Measurements from ENCODE around the gene CSPG5. TPM values are rescaled to one million over a fixed set of nuclear protein-coding genes. Genes with fewer than 3 reads are reported as not detected.

Gene CSPG5
- polyA plus RNA-seq, 1 donor (not counting 4 experiments of a cell fraction or from before 2014, with no cell fraction given): 0.14 TPM

GRCh38 chr3:47603332-47603731, 24.7 kb upstream of the CSPG5 start:
- no peaks in the 10 kb centered on the region for H4K20me1 ChIP-seq (ENCODE audit: control insufficient read depth, extremely low read depth, insufficient read depth, low read length)
- no peak overlapping the region for H2AFZ ChIP-seq (ENCODE audit: control insufficient read depth, low read length)
- H3K4me2 ChIP-seq (ENCODE audit: control insufficient read depth, extremely low read depth, insufficient read depth, low read depth, low read length): no peak overlapping the region
- no peaks in the 10 kb centered on the region for H3K4me1 ChIP-seq (ENCODE audit: control insufficient read depth, extremely low read depth, insufficient read depth, low read length)
- FAIRE-seq: no peak
- dilution Hi-C loops (cut with MboI; ENCODE audit: extremely low pct_ligation_motif_present, low sequenced_read_pairs): no loop called here
- TF ChIP-seq EZH2 (IDR thresholded peaks at IDR 0.05; ENCODE audit: low read length): no peak
- TF ChIP-seq CTCF (optimal IDR thresholded peaks at IDR 0.05 in 1 of 3, IDR thresholded peaks at IDR 0.05 in 1 of 3, conservative IDR thresholded peaks at IDR 0.05 in 1 of 3; ENCODE audit: extremely low read depth in 1 of 3, insufficient read depth in 2 of 3, low read length in 3 of 3): no peak
- no peaks in the 10 kb centered on the region for H3K79me2 ChIP-seq (ENCODE audit: control insufficient read depth, insufficient read depth, low read length)
- no peak overlapping the region for H3K4me3 ChIP-seq (ENCODE audit: control insufficient read depth in 2 of 3, extremely low read depth in 1 of 3, insufficient read depth in 2 of 3, low read depth in 1 of 3, low read length in 3 of 3)
- H3K9me1 ChIP-seq (ENCODE audit: control insufficient read depth, extremely low read depth, insufficient read depth, low read length): no peaks in the 10 kb centered on the region
- H3K9ac ChIP-seq (ENCODE audit: control insufficient read depth, extremely low read depth, insufficient read depth, low read length): no peak overlapping the region
- H3K27me3 ChIP-seq (ENCODE audit: control insufficient read depth, extremely low read depth, insufficient read depth, low read length): no peaks in the 10 kb centered on the region
- no peak for DNase-seq (ENCODE audit: low read depth, low spot score)
- no peak overlapping the region for H3K27ac ChIP-seq (ENCODE audit: control insufficient read depth, insufficient read depth, low read length)
- H3K9me3 ChIP-seq (ENCODE audit: control insufficient read depth, low read depth, low read length): no peaks in the 10 kb centered on the region
- peaks cover 8 to 20% of the 10 kb centered on the region in 2 experiments for H3K36me3 ChIP-seq (ENCODE audit: control insufficient read depth in 2 of 2, extremely low read depth in 1 of 2, insufficient read depth in 2 of 2, low read length in 2 of 2)

GRCh38 chr3:47601281-47601680, 22.6 kb upstream of the CSPG5 start:
- Histone ChIP-seq H3K36me3 (ENCODE audit: control insufficient read depth in 2 of 2, extremely low read depth in 1 of 2, insufficient read depth in 2 of 2, low read length in 2 of 2) (peaks cover 6 to 20% of the 10 kb centered on the region in 2 experiments), H4K20me1 (ENCODE audit: control insufficient read depth, extremely low read depth, insufficient read depth, low read length) (no peaks in the 10 kb centered on the region), H3K9ac (ENCODE audit: control insufficient read depth, extremely low read depth, insufficient read depth, low read length) (no peak overlapping the region), H3K4me2 (ENCODE audit: control insufficient read depth, extremely low read depth, insufficient read depth, low read depth, low read length) (no peak overlapping the region), H3K9me3 (ENCODE audit: control insufficient read depth, low read depth, low read length) (no peaks in the 10 kb centered on the region), H3K4me1 (ENCODE audit: control insufficient read depth, extremely low read depth, insufficient read depth, low read length) (no peaks in the 10 kb centered on the region), H3K9me1 (ENCODE audit: control insufficient read depth, extremely low read depth, insufficient read depth, low read length) (no peaks in the 10 kb centered on the region), H3K79me2 (ENCODE audit: control insufficient read depth, insufficient read depth, low read length) (no peaks in the 10 kb centered on the region), H2AFZ (ENCODE audit: control insufficient read depth, low read length) (no peak overlapping the region), H3K27me3 (ENCODE audit: control insufficient read depth, extremely low read depth, insufficient read depth, low read length) (no peaks in the 10 kb centered on the region), H3K4me3 (ENCODE audit: control insufficient read depth in 2 of 3, extremely low read depth in 1 of 3, insufficient read depth in 2 of 3, low read depth in 1 of 3, low read length in 3 of 3) (no peak overlapping the region), H3K27ac (ENCODE audit: control insufficient read depth, insufficient read depth, low read length) (no peak overlapping the region)
- DNase-seq (ENCODE audit: low read depth, low spot score) (no peak), FAIRE-seq (no peak)
- dilution Hi-C loops (cut with MboI; ENCODE audit: extremely low pct_ligation_motif_present, low sequenced_read_pairs): no loop called here
- no peak for TF ChIP-seq EZH2 (IDR thresholded peaks at IDR 0.05; ENCODE audit: low read length)
- no peak for TF ChIP-seq CTCF (optimal IDR thresholded peaks at IDR 0.05 in 1 of 3, IDR thresholded peaks at IDR 0.05 in 1 of 3, conservative IDR thresholded peaks at IDR 0.05 in 1 of 3; ENCODE audit: extremely low read depth in 1 of 3, insufficient read depth in 2 of 3, low read length in 3 of 3)
